DND-41 (cell line): Measurements from ENCODE around the gene MPZ.

Experiments
- EZH2 ChIP-seq: IDR thresholded peaks from 3 replicates; pipeline ENCODE4 v1.6.1; 2012; ENCODE audit warnings: borderline replicate concordance, low read depth, mild to moderate bottlenecking, moderate library complexity, low read length, inconsistent platforms; ENCODE audit not compliant: severe bottlenecking
- TF ChIP-seq, protein P1 (sequence below): IDR thresholded peaks from 2 replicates; pipeline ENCODE4 v1.5.1; 2012; ENCODE audit warnings: borderline replicate concordance, low read length, moderate library complexity, mild to moderate bottlenecking; ENCODE audit not compliant: poor library complexity, severe bottlenecking; ENCODE audit errors: extremely low read depth

DNA sequence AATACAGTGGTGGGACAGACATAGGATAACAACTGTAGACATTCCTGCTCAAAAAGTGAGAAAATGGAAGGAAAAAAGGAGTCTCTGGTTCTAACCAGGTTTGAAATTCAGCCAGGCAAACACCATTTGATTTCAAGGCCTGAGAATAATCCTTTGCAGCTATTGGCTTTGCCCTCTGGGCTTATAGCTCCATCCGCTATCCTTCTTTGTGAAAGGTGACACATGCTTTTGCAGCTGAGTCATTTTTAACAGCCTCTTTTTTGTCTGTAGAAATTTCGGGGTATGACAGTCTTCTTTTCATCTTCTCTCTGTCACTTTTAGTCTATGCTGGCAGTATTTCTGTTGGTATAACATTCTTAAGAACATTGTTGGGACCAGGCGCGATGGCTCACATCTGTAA, 20.6 kb upstream of the MPZ start:
- TF ChIP-seq, protein P1, sequence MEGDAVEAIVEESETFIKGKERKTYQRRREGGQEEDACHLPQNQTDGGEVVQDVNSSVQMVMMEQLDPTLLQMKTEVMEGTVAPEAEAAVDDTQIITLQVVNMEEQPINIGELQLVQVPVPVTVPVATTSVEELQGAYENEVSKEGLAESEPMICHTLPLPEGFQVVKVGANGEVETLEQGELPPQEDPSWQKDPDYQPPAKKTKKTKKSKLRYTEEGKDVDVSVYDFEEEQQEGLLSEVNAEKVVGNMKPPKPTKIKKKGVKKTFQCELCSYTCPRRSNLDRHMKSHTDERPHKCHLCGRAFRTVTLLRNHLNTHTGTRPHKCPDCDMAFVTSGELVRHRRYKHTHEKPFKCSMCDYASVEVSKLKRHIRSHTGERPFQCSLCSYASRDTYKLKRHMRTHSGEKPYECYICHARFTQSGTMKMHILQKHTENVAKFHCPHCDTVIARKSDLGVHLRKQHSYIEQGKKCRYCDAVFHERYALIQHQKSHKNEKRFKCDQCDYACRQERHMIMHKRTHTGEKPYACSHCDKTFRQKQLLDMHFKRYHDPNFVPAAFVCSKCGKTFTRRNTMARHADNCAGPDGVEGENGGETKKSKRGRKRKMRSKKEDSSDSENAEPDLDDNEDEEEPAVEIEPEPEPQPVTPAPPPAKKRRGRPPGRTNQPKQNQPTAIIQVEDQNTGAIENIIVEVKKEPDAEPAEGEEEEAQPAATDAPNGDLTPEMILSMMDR: no peak
- no peak for TF ChIP-seq EZH2
